Activated naive CD4-positive, alpha-beta T cell treated with Interleukin-2 at 50 U/mL for 16 hours (primary cell): ENCODE results near the gene POU2AF1.

Experiments
- DNase-seq: peaks from one replicate; pipeline ENCODE4 v3.0.0-alpha.2; 2020

The POU2AF1 gene

GRCh38 chr11:111378861-111379601, at the start of gene POU2AF1:
Gene POU2AF1, minus strand, starts transcription at chr11:111379275. Its CDS starts 98 bp downstream, at chr11:111379177.
- peak; percentile 74 for DNase-seq

GRCh38 chr11:111428113-111428876, 49.2 kb upstream of the POU2AF1 start:
- no peak for DNase-seq

GRCh38 chr11:111427471-111427912, 48.4 kb upstream of the POU2AF1 start:
- no peak for DNase-seq

- no peak for DNase-seq
These were observed 47.5 kb upstream of the POU2AF1 start for GRCh38 chr11:111426617-111427016.

GRCh38 chr11:111423250-111423615, 44.2 kb upstream of the POU2AF1 start:
- DNase-seq: no peak

- DNase-seq: peak; percentile 49
These were observed 43.6 kb upstream of the POU2AF1 start for GRCh38 chr11:111422494-111423249.

GRCh38 chr11:111421251-111421650, 42.2 kb upstream of the POU2AF1 start:
- DNase-seq: no peak

GRCh38 chr11:111419641-111420327, 40.7 kb upstream of the POU2AF1 start:
- DNase-seq: no peak

GRCh38 chr11:111419181-111419580, 40.1 kb upstream of the POU2AF1 start:
- DNase-seq: no peak

- no peak for DNase-seq
These were observed 39.3 kb upstream of the POU2AF1 start for GRCh38 chr11:111418436-111418787.

- DNase-seq: no peak
These were observed 38.8 kb upstream of the POU2AF1 start for GRCh38 chr11:111417766-111418435.

- DNase-seq: peak; percentile 22
These were observed 38.1 kb upstream of the POU2AF1 start for GRCh38 chr11:111417011-111417765.

GRCh38 chr11:111416231-111416960, 37.3 kb upstream of the POU2AF1 start:
- DNase-seq: no peak

- DNase-seq: no peak
These were observed 35.9 kb upstream of the POU2AF1 start for GRCh38 chr11:111414936-111415335.

- DNase-seq: no peak
These were observed 35.3 kb upstream of the POU2AF1 start for GRCh38 chr11:111414267-111414931.

GRCh38 chr11:111413849-111414248, 34.8 kb upstream of the POU2AF1 start:
- DNase-seq: peak; percentile 49

- DNase-seq: no peak
These were observed 33.2 kb upstream of the POU2AF1 start for GRCh38 chr11:111412293-111412692.

- no peak for DNase-seq
These were observed 32.4 kb upstream of the POU2AF1 start for GRCh38 chr11:111411456-111411855.

- no peak for DNase-seq
These were observed 31.9 kb upstream of the POU2AF1 start for GRCh38 chr11:111410951-111411350.

GRCh38 chr11:111409915-111410314, 30.8 kb upstream of the POU2AF1 start:
- DNase-seq: no peak
